SK-N-SH (cell line): ENCODE data around the gene PGBD2. TPM values are rescaled to one million over a fixed set of nuclear protein-coding genes. Genes with fewer than 3 reads are reported as not detected.

Experiments
- CTCF ChIA-PET: fragments of 300-600, 350-600 bp; formaldehyde crosslinking; extraction: SDS; loops from one replicate; lab custom pipeline; 2021; lab: Yijun Ruan, JAX
- POLR2A ChIA-PET: fragments of 350-600 bp; sonication (Branson Sonifier 250); formaldehyde crosslinking; extraction: SDS; loops from one replicate; lab custom pipeline; 2020; ENCODE audit warnings: antibody characterized with exemption, inconsistent platforms; lab: Yijun Ruan, JAX
- DNase-seq: peaks from one replicate; pipeline ENCODE4 v3.0.0; 2012
- H2AFZ ChIP-seq: fragments of 200-600 bp; sonication (generic); 2 replicates; pipeline ENCODE4 v1.8.1; 2016; ENCODE audit warnings: antibody characterized with exemption, mild to moderate bottlenecking, low read depth
- H3F3A ChIP-seq: fragments of 200-600 bp; sonication (generic); replicated peaks from 2 replicates; pipeline ENCODE3; 2016; ENCODE audit warnings: antibody characterized with exemption, mild to moderate bottlenecking; ENCODE audit not compliant: insufficient read depth
- H3K27ac ChIP-seq, 2 experiments: fragments of 200-500 bp in 1 of 2; fragments of 200-600 bp in 1 of 2; sonication (Bioruptor generic) in 1 of 2; sonication (generic), shearing (Covaris generic) in 1 of 2; 2 replicates each; pipeline versions ENCODE4 v1.5.1 to v1.6.1; 2014 to 2016; ENCODE audit warnings: low read depth in 2 of 2, inconsistent platforms in 1 of 2, low read length in 1 of 2, mild to moderate bottlenecking in 1 of 2, mixed read lengths in 1 of 2
- H3K27me3 ChIP-seq: fragments of 200-600 bp; sonication (generic), shearing (Covaris generic); 2 replicates; pipeline ENCODE4 v1.6.1; 2016; ENCODE audit warnings: mixed run types; ENCODE audit not compliant: insufficient read depth
- H3K36me3 ChIP-seq, 2 experiments: fragments of 200-500 bp in 1 of 2; fragments of 200-600 bp in 1 of 2; sonication (Bioruptor generic) in 1 of 2; sonication (generic) in 1 of 2; replicated peaks in 1 of 2; 2 replicates each; pipeline versions ENCODE3 to v1.5.1; 2014 to 2016; ENCODE audit warnings: low read length in 1 of 2, mild to moderate bottlenecking in 1 of 2; ENCODE audit not compliant: insufficient read depth in 2 of 2, control insufficient read depth in 1 of 2
- H3K4me1 ChIP-seq, 2 experiments: fragments of 200-500 bp in 1 of 2; fragments of 200-600 bp in 1 of 2; sonication (Bioruptor generic) in 1 of 2; sonication (generic), shearing (Covaris generic) in 1 of 2; 2 replicates each; pipeline versions ENCODE4 v1.5.1 to v1.6.1; 2014 to 2016; ENCODE audit warnings: low read depth in 1 of 2, low read length in 1 of 2, mixed run types in 1 of 2; ENCODE audit not compliant: insufficient read depth in 2 of 2, control insufficient read depth in 1 of 2
- H3K4me2 ChIP-seq: fragments of 200-600 bp; sonication (generic), shearing (Covaris generic); 2 replicates; pipeline ENCODE4 v1.6.1; 2017; ENCODE audit warnings: mixed run types
- H3K4me3 ChIP-seq, 2 experiments: fragments of 200-500 bp in 1 of 2; fragments of 200-600 bp in 1 of 2; sonication (Bioruptor generic) in 1 of 2; sonication (generic), shearing (Covaris generic) in 1 of 2; 2 replicates each; pipeline versions ENCODE4 v1.5.1 to v1.8.1; 2014 to 2016; ENCODE audit warnings: low read depth in 2 of 2, inconsistent platforms in 1 of 2, low read length in 1 of 2, mild to moderate bottlenecking in 1 of 2, mixed read lengths in 1 of 2, moderate library complexity in 1 of 2
- H3K79me2 ChIP-seq: fragments of 200-600 bp; sonication (generic); 2 replicates; pipeline ENCODE4 v1.8.1; 2017; ENCODE audit warnings: mild to moderate bottlenecking; ENCODE audit not compliant: insufficient read depth
- H3K9ac ChIP-seq: fragments of 200-600 bp; sonication (generic); 2 replicates; pipeline ENCODE4 v1.6.1; 2017; ENCODE audit warnings: mixed run types
- H3K9me2 ChIP-seq: fragments of 200-600 bp; sonication (generic); 2 replicates; pipeline ENCODE4 v1.6.1; 2017; ENCODE audit warnings: mixed run types
- H3K9me3 ChIP-seq: fragments of 200-600 bp; sonication (generic); 2 replicates; pipeline ENCODE4 v1.6.1; 2017; ENCODE audit warnings: mixed run types, mild to moderate bottlenecking, moderate library complexity
- H4K20me1 ChIP-seq: fragments of 200-600 bp; sonication (generic); 2 replicates; pipeline ENCODE4 v1.6.1; 2017; ENCODE audit warnings: mild to moderate bottlenecking, mixed run types; ENCODE audit not compliant: insufficient read depth
- EP300 ChIP-seq, 2 experiments: IDR thresholded peaks; 2 replicates each; pipeline versions ENCODE4 v1.4.0 to v1.6.1; 2012; ENCODE audit warnings: borderline replicate concordance in 1 of 2, low read depth in 1 of 2, low read length in 1 of 2
- JUND ChIP-seq: IDR thresholded peaks from 2 replicates; pipeline ENCODE4 v1.4.0; 2012
- MXI1 ChIP-seq: IDR thresholded peaks from 2 replicates; pipeline ENCODE4 v1.6.1; 2012; ENCODE audit warnings: mild to moderate bottlenecking, low read depth, low read length, improper control_type of control experiment
- NFIC ChIP-seq: IDR thresholded peaks from 2 replicates; pipeline ENCODE4 v1.4.0; 2012; ENCODE audit warnings: borderline replicate concordance
- POLR2AphosphoS5 ChIP-seq: IDR thresholded peaks from 2 replicates; pipeline ENCODE4 v1.6.1; 2012; ENCODE audit warnings: low read depth, low read length
- RAD21 ChIP-seq: IDR thresholded peaks from 2 replicates; pipeline ENCODE4 v1.6.1; 2012; ENCODE audit warnings: mild to moderate bottlenecking, low read length
- RFX5 ChIP-seq: IDR thresholded peaks from 2 replicates; pipeline ENCODE4 v1.6.1; 2012; ENCODE audit warnings: mild to moderate bottlenecking, improper control_type of control experiment, low read length
- RXRA ChIP-seq: IDR thresholded peaks from 2 replicates; pipeline ENCODE4 v1.4.0; 2012; ENCODE audit warnings: low read depth, mild to moderate bottlenecking, borderline replicate concordance
- TCF12 ChIP-seq: IDR thresholded peaks from 2 replicates; pipeline ENCODE4 v1.4.0; 2012
- YY1 ChIP-seq: IDR thresholded peaks from 2 replicates; pipeline ENCODE4 v1.4.0; 2012; ENCODE audit warnings: low read depth, mild to moderate bottlenecking
- WGBS: methylation state at CpG from one replicate; pipeline ENCODE4 v1.1.6; 2017; ENCODE audit warnings: low lambda C conversion rate; 5-methylcytosine and 5-hydroxymethylcytosine counted together
- polyA plus RNA-seq, 3 experiments: library from polyadenylated mRNA; depleted of rRNA; stranded (reverse); fragments of >200 nt; gene quantifications; 2 replicates each; pipeline ENCODE4 v1.2.3, GENCODE V29; 2012
- TF ChIP-seq, protein P1 (sequence below): IDR thresholded peaks from 2 replicates; pipeline ENCODE4 v1.6.1; 2012; ENCODE audit warnings: mild to moderate bottlenecking, low read depth, low read length, moderate library complexity
- TF ChIP-seq, protein P2 (sequence below): fragments of 150-350 bp; IDR thresholded peaks from 2 replicates; pipeline ENCODE4 v1.6.1; 2017; ENCODE audit warnings: antibody characterized with exemption, low read length, low read depth, borderline replicate concordance
- TF ChIP-seq, protein P3 (sequence below): IDR thresholded peaks from 2 replicates; pipeline ENCODE4 v1.4.0; 2012; ENCODE audit warnings: low read depth

PGBD2 gene
- polyA plus RNA-seq, 1 of the 3 experiments (the other 2 are of a cell fraction): 6.4 TPM

DNA sequence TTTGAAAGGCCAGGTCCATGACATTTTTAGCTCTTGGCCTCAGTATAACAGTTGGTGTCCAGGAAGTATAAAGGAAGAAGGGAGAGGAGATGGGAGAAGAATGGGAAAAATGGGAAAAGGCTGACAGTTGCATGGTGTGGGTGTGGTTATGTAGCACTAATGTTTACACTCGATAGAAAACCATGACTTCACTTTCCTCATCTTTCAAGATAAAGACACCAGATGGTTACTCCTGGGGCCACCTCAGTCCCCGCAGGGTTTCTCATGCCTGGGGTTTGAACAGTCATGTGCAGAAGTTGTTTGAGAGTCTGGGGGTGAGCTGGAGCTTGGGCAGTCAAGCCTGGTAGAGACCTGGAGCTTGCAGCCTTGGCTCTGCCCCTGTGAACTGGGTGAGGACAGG, 7.9 kb downstream of the PGBD2 start:
- ChIA-PET POLR2A (no interaction called here), CTCF (interaction anchor here (1.2 to 2.1 kb wide), 3 partner anchors 10 to 88 kb away, joined by 3 to 11 read pairs (median 6); partner anchors contain the start of gene SH3BP5L)
- TF ChIP-seq YY1 (no peak), NFIC (no peak), POLR2AphosphoS5 (no peak), TCF12 (no peak), RXRA (no peak), JUND (no peak), EP300 (IDR thresholded peaks at IDR 0.05; ENCODE audit: borderline replicate concordance in 1 of 2, low read depth in 1 of 2, low read length in 1 of 2) (no peak)
- TF ChIP-seq, protein P1, sequence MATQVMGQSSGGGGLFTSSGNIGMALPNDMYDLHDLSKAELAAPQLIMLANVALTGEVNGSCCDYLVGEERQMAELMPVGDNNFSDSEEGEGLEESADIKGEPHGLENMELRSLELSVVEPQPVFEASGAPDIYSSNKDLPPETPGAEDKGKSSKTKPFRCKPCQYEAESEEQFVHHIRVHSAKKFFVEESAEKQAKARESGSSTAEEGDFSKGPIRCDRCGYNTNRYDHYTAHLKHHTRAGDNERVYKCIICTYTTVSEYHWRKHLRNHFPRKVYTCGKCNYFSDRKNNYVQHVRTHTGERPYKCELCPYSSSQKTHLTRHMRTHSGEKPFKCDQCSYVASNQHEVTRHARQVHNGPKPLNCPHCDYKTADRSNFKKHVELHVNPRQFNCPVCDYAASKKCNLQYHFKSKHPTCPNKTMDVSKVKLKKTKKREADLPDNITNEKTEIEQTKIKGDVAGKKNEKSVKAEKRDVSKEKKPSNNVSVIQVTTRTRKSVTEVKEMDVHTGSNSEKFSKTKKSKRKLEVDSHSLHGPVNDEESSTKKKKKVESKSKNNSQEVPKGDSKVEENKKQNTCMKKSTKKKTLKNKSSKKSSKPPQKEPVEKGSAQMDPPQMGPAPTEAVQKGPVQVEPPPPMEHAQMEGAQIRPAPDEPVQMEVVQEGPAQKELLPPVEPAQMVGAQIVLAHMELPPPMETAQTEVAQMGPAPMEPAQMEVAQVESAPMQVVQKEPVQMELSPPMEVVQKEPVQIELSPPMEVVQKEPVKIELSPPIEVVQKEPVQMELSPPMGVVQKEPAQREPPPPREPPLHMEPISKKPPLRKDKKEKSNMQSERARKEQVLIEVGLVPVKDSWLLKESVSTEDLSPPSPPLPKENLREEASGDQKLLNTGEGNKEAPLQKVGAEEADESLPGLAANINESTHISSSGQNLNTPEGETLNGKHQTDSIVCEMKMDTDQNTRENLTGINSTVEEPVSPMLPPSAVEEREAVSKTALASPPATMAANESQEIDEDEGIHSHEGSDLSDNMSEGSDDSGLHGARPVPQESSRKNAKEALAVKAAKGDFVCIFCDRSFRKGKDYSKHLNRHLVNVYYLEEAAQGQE: no peak
- TF ChIP-seq, protein P2, sequence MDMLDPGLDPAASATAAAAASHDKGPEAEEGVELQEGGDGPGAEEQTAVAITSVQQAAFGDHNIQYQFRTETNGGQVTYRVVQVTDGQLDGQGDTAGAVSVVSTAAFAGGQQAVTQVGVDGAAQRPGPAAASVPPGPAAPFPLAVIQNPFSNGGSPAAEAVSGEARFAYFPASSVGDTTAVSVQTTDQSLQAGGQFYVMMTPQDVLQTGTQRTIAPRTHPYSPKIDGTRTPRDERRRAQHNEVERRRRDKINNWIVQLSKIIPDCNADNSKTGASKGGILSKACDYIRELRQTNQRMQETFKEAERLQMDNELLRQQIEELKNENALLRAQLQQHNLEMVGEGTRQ: no peak
- TF ChIP-seq, protein P3, sequence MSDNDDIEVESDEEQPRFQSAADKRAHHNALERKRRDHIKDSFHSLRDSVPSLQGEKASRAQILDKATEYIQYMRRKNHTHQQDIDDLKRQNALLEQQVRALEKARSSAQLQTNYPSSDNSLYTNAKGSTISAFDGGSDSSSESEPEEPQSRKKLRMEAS: no peak
- Histone ChIP-seq H3K27me3 (no peaks in the 10 kb centered on the region), H3K79me2 (peaks cover 4% of the 10 kb centered on the region; the same call in 1 of the 2 replicates), H3K9ac (no peak overlapping the region), H3K4me1 (peaks cover 0 to 3% of the 10 kb centered on the region in 2 experiments; a peak in 1 of 4 replicates), H3K4me3 (no peak overlapping the region), H3K27ac (no peak overlapping the region), H3K4me2 (no peak overlapping the region), H3K9me3 (no peaks in the 10 kb centered on the region), H4K20me1 (no peaks in the 10 kb centered on the region), H3K9me2 (no peaks in the 10 kb centered on the region), H3F3A (no peaks in the 10 kb centered on the region), H3K36me3 (peaks cover 4 to 49% of the 10 kb centered on the region in 2 experiments), H2AFZ (no peak overlapping the region)
- no peak for DNase-seq
- 20% methylated on average over 1 of the region's 2 CpGs for WGBS

- Histone ChIP-seq H3K36me3 (peaks cover 9 to 52% of the 10 kb centered on the region in 2 experiments), H3K4me1 (peaks cover 0 to 3% of the 10 kb centered on the region in 2 experiments; a peak in 1 of 4 replicates), H3K27me3 (no peaks in the 10 kb centered on the region), H3K79me2 (peaks cover 4% of the 10 kb centered on the region; the same call in 1 of the 2 replicates), H2AFZ (no peak overlapping the region), H3K27ac (no peak overlapping the region), H3K4me3 (no peak overlapping the region), H3K9ac (no peak overlapping the region), H3K9me3 (no peaks in the 10 kb centered on the region), H3F3A (no peaks in the 10 kb centered on the region), H4K20me1 (no peaks in the 10 kb centered on the region), H3K9me2 (no peaks in the 10 kb centered on the region), H3K4me2 (no peak overlapping the region)
- DNase-seq: no peak
- TF ChIP-seq RAD21 (no peak), RFX5 (no peak), MXI1 (no peak)
- TF ChIP-seq, protein P2: no peak
- ChIA-PET CTCF (interaction anchor here (1.0 to 2.2 kb wide), 3 partner anchors 10 to 73 kb away, joined by 5 to 11 read pairs (median 9); partner anchors contain the start of gene ZNF692), POLR2A (no interaction called here)
- 96% methylated on average over 5 of the region's 5 CpGs for WGBS
Observed at GRCh38 chr1:248914796-248915381, 8.9 kb downstream of the PGBD2 start.
